ENCODE results near the gene NTM. TPM values are rescaled to one million over a fixed set of nuclear protein-coding genes. Genes with fewer than 3 reads are reported as not detected.

NTM gene
- total RNA-seq, 1 donor from 2014 or later = 4.3 TPM

DNA sequence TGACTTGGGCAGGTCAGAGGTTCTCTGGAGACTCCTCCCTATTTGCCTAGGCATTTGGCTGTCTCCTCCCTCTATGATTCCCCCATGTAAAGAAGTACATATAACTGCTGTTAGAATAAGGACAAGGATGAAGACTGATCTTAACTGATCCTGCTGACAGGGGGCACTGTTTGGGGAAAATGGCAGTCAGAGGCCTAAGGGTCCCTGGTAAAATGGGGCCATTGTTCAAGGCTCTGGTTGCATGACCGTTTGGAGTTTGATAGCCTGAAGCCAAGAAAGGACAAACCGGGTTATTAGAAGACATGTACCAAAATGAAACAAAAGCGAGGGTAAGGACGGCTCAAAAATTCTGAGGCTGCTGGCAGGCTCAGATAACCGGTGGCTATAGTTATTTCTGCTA, 712.2 kb downstream of the NTM start:
- no peak for DNase-seq (ENCODE audit: low spot score, unreplicated experiment)
- TF ChIP-seq CTCF (IDR thresholded peaks at IDR 0.05; ENCODE audit: unreplicated experiment) = no peak
- Mint-ChIP-seq H3K27ac (no peak overlapping the region), H3K9me3 (ENCODE audit: low read depth) (peaks cover 16% of the 10 kb centered on the region), H3K27me3 (no peaks in the 10 kb centered on the region), H3K36me3 (ENCODE audit: insufficient read depth) (no peaks in the 10 kb centered on the region), H3K4me1 (ENCODE audit: low read depth) (no peaks in the 10 kb centered on the region), H3K4me3 (ENCODE audit: low read depth) (no peak overlapping the region)

GRCh38 chr11:132084433-132084832, 714.0 kb downstream of the NTM start:
- H3K9me3 Mint-ChIP-seq (ENCODE audit: low read depth) = peaks cover 18% of the 10 kb centered on the region
- no peak for TF ChIP-seq CTCF (IDR thresholded peaks at IDR 0.05; ENCODE audit: unreplicated experiment)
- H3K27ac Mint-ChIP-seq = no peak overlapping the region
- H3K4me3 Mint-ChIP-seq (ENCODE audit: low read depth) = no peak overlapping the region
- no peak for DNase-seq (ENCODE audit: low spot score, unreplicated experiment)
- H3K4me1 Mint-ChIP-seq (ENCODE audit: low read depth) = no peaks in the 10 kb centered on the region
- no peaks in the 10 kb centered on the region for H3K27me3 Mint-ChIP-seq
- no peaks in the 10 kb centered on the region for H3K36me3 Mint-ChIP-seq (ENCODE audit: insufficient read depth)

GRCh38 chr11:132087148-132087547, 716.7 kb downstream of the NTM start:
- Mint-ChIP-seq H3K27ac (no peak overlapping the region), H3K4me1 (ENCODE audit: low read depth) (no peaks in the 10 kb centered on the region), H3K36me3 (ENCODE audit: insufficient read depth) (no peaks in the 10 kb centered on the region), H3K9me3 (ENCODE audit: low read depth) (peaks cover 17% of the 10 kb centered on the region), H3K4me3 (ENCODE audit: low read depth) (no peak overlapping the region), H3K27me3 (peaks cover 9% of the 10 kb centered on the region)
- DNase-seq (ENCODE audit: low spot score, unreplicated experiment) = no peak
- TF ChIP-seq CTCF (IDR thresholded peaks at IDR 0.05; ENCODE audit: unreplicated experiment) = no peak

DNA sequence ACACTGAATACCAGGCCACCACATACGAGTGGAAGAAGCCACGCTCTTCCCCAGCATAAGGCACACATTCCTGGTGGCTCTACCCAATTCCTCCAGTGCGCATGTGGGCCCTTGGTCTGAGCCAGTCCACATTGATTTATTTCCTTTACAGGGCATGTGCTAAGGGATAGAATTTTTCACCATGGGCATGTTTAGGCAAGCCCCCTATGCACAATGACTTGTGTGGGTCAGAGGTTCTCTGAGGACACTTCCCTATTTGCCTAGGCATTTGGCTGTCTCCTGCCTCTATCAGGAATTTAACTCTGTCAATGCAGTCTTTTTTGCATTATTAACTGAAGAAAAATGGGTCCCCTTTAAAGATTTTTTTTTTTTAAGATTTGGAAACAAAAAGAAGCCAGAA, 718.1 kb downstream of the NTM start:
- no peaks in the 10 kb centered on the region for H3K4me1 Mint-ChIP-seq (ENCODE audit: low read depth)
- no peak overlapping the region for H3K27ac Mint-ChIP-seq
- no peak for TF ChIP-seq CTCF (IDR thresholded peaks at IDR 0.05; ENCODE audit: unreplicated experiment)
- H3K27me3 Mint-ChIP-seq = peaks cover 9% of the 10 kb centered on the region
- DNase-seq (ENCODE audit: low spot score, unreplicated experiment) = no peak
- H3K4me3 Mint-ChIP-seq (ENCODE audit: low read depth) = no peak overlapping the region
- peaks cover 13% of the 10 kb centered on the region for H3K9me3 Mint-ChIP-seq (ENCODE audit: low read depth)
- H3K36me3 Mint-ChIP-seq (ENCODE audit: insufficient read depth) = no peaks in the 10 kb centered on the region

- H3K9me3 Mint-ChIP-seq (ENCODE audit: low read depth) = no peaks in the 10 kb centered on the region
- no peak for DNase-seq (ENCODE audit: low spot score, unreplicated experiment)
- peaks cover 31% of the 10 kb centered on the region for H3K27me3 Mint-ChIP-seq
- H3K27ac Mint-ChIP-seq = no peak overlapping the region
- H3K4me1 Mint-ChIP-seq (ENCODE audit: low read depth) = peaks cover 11% of the 10 kb centered on the region
- no peaks in the 10 kb centered on the region for H3K36me3 Mint-ChIP-seq (ENCODE audit: insufficient read depth)
- TF ChIP-seq CTCF (IDR thresholded peaks at IDR 0.05; ENCODE audit: unreplicated experiment) = no peak
- no peak overlapping the region for H3K4me3 Mint-ChIP-seq (ENCODE audit: low read depth)
Measured at GRCh38 chr11:132093536-132094259, 723.3 kb downstream of the NTM start.
